Right ventricle myocardium superior (tissue), 1 donor: ENCODE data around the gene RMRP. TPM values are rescaled to one million over a fixed set of nuclear protein-coding genes. Genes with fewer than 3 reads are reported as not detected.
"Not testable (repeated sequence)": the region's sequence is repeated elsewhere in the genome, so short reads cannot be mapped to it uniquely, and the experiment has no call there.

Experiments used
- ATAC-seq: fragments of 200-7000 bp; cut with Tn5 transposase; one replicate; pipeline ENCODE4 v1.9.1; 2020; ENCODE audit warnings: mild to moderate bottlenecking; ENCODE audit not compliant: poor library complexity
- DNase-seq: peaks from one replicate; pipeline ENCODE4 v3.0.0-alpha.2; 2020
- intact Hi-C: fragments of 100-400 bp; cut with DNase I; formaldehyde crosslinking; loops from one replicate; pipeline ENCODE4 v1.11.2; 2022
- total RNA-seq: library from RNA; stranded (reverse); fragmentation: NEBNext Ultra II Directional; extraction: Animal tissue kit (Norgen Biotek cat#: 25700); gene quantifications from one replicate; pipeline ENCODE4 v1.2.1, GENCODE V29; 2021
- donor health status: DM: no; HTN: yes; CAD: no; lungs with severe emphysema.

RMRP gene
- total RNA-seq, 1 donor from 2014 or later, result 19,155 TPM

GRCh38 chr9:35652829-35653209 lies 5.0 kb downstream of the RMRP start:
- ATAC-seq (no peak), DNase-seq (no peak)

GRCh38 chr9:35651956-35652828 lies 5.6 kb downstream of the RMRP start:
- ATAC-seq, result no peak
- intact Hi-C loops, result no loop called here
- no peak for DNase-seq

More at GRCh38 chr9:35652829-35653209, 5.0 kb downstream of the RMRP start:
- intact Hi-C loops, result no loop called here

GRCh38 chr9:35650341-35651158 lies 7.3 kb downstream of the RMRP start, which contains the start of gene SIT1:
TSS of gene SIT1 (minus strand) at chr9:35650931. CDS start at chr9:35650853, 78 bp downstream.
- no peak for DNase-seq
- ATAC-seq, result no peak
- intact Hi-C loops, result no loop called here

DNA sequence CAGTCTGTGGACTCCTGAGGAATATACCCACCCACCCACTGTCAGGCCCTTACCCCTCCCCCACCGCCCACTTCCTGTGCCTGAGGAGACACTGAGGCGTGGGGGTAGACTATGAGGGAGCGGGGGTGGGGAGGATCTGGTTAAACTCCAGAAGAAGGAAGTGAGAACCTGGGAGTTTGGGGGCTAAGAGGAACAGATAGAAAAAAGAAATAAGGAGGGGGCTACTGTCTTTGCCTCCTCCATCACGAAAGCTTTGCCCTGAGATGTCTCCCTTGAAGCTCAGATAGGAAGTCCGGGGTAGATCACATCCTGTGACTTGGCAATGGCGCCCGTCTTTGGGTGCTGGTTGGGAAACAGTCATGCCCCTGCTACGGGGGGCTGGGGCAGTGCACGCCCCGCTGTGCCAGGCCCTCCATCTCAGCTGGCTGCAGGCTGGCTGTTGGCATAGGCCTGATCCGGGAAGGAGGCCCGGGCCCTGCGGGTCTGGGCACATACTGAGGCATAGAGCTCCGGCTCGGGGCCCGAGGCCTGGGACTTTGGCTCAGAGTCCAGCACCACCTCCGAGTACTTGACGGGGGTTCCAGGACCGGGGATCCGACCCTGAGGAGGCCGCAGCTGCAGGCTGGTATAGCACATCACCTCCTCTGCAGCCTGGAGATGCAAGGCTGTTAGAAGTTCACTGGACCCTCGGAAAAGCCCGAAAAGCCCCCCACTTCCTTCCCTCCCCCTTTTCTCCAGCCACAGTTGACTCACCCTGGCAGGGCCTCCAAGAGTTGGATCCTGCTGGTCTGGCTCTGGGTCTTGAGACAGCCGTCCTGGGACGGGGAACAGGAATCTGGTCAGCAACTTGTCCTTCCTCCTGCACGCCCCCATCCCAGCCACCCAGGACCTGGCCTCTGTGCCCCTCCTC lies 8.1 kb downstream of the RMRP start:
- intact Hi-C loops, result loop anchor here (10.0 kb wide), 1 partner anchor 235 kb away; no protein-coding TSS in a partner anchor
- no peak for ATAC-seq

GRCh38 chr9:35646533-35647265 lies 11.1 kb downstream of the RMRP start:
- peak; percentile 97 for DNase-seq
- peak; percentile 98 for ATAC-seq
- intact Hi-C loops, result loop anchor here (10.0 kb wide), 1 partner anchor 238 kb away; no protein-coding TSS in a partner anchor

More for the DNA sequence above, 8.1 kb downstream of the RMRP start:
- peak; percentile 59 for DNase-seq

- ATAC-seq, result peak; percentile 48
- no peak for DNase-seq
- intact Hi-C loops, result loop anchor here (10.0 kb wide), 1 partner anchor 239 kb away; no protein-coding TSS in a partner anchor
These were observed 11.7 kb downstream of the RMRP start for GRCh38 chr9:35646153-35646532.

DNA sequence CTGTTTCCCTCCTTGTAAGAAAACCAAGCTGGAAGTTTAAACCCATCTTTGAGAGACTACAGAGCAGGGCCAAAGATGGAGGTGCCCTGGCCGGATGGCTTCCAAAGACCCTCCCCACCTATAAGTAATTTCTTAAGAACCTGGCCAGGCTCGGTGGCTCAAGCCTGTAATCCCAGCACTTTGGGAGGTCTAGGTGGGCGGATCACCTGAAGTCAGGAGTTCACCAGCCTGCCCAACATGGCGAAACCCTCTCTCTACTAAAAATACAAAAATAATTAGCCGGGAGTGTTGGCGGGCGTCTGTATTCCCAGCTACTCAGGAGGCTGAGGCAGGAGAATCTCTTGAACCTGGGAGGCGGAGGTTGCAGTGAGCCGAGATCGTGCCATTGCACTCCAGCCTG lies 12.1 kb downstream of the RMRP start:
- not testable (repeated sequence) for ATAC-seq, DNase-seq
- intact Hi-C loops, result loop anchor here (10.0 kb wide), 1 partner anchor 239 kb away; no protein-coding TSS in a partner anchor

- intact Hi-C loops, result loop anchor here (10.0 kb wide), 1 partner anchor 242 kb away; no protein-coding TSS in a partner anchor
- no peak for DNase-seq
- no peak for ATAC-seq
These were observed 14.8 kb downstream of the RMRP start for GRCh38 chr9:35643046-35643445.

DNA sequence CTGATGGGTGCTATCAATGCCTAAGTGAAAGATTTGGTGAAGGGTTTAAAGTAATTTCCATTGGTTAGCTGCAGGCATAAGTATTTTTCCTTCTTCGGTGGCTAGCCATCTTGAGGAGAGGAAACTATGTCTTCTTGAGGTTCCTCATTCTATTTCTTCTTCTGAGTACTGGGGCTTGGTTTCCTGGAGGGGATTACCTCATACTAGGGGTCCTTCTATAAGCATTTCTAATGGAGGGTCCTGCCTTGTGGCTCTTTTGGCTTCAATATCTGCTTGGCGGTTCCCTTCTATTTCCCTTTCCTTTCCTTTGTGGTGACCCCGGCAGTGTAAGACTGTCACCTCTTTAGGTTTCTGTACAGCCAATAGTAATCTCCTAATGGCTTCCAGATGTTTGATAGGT lies 16.3 kb downstream of the RMRP start:
- intact Hi-C loops, result loop anchor here (10.0 kb wide), 1 partner anchor 243 kb away; no protein-coding TSS in a partner anchor
- not testable (repeated sequence) for ATAC-seq, DNase-seq

DNA sequence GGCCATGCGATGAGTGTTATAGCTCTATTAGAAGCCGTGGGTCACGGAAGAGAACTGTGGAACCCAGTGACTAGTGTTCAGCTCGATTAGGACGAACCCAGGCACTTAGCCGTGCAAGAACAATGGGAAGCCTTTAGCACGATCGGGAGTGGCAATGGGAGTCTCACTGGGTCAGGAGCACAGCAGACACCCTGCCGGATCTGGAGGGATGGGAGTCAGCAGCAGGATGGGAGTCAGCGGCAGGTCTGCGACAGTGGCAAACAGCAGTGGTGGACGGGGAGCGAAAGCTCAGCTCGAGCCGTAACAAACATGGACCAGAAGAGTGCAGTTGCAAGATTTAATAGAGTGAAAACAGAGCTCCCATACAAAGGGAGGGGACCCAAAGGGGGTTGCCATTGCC lies 17.4 kb downstream of the RMRP start:
- not testable (repeated sequence) for DNase-seq, ATAC-seq
- intact Hi-C loops, result loop anchor here (10.0 kb wide), 1 partner anchor 244 kb away; no protein-coding TSS in a partner anchor

GRCh38 chr9:35639631-35640030 lies 18.2 kb downstream of the RMRP start:
- intact Hi-C loops, result loop anchor here (10.0 kb wide), 1 partner anchor 245 kb away; no protein-coding TSS in a partner anchor
- DNase-seq (no peak), ATAC-seq (no peak)

- ATAC-seq, DNase-seq, intact Hi-C loops: not testable (repeated sequence)
These were observed 18.6 kb downstream of the RMRP start for GRCh38 chr9:35639225-35639624.

DNA sequence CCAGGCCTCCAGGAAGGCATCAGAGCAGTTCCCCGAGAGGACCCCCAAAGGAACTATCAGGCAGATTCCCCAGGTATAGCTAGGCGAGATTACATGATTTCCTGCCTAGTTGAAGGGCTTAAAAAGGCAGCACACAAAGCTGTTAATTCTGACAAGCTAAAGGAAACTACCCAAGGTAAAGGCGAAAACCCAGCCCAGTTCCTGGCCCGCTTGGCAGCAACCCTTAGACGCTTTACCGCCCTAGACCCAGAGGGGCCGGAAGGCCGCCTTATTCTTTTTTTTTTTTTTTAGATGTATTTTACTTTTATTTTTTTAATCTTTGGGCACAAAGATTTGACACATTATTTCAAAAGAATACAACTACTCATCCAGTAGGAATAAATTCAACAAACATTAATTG lies 19.1 kb downstream of the RMRP start:
- ATAC-seq, DNase-seq, intact Hi-C loops: not testable (repeated sequence)

DNA sequence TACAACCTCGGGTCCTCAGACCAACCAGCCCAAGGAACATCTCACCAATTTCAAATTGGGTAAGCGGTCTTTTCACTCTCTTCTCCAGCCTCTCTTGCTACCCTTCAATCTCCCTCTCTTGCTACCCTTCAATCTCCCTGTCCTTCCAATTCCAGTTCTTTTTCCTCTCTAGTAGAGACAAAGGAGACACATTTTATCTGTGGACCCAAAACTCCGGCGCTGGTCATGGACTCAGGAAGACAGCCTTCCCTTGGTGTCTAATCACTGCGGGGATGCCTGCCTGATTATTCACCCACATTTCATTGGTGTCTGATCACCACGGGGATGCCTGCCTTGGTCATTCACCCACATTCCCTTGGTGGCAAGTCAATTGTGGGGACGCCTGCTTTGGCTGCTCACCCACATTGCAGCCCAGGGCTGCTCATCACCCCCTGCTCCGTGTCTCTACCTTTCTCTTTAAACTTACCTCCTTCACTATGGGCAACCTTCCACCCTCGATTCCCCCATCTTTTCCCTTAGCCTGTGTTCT lies 20.3 kb downstream of the RMRP start:
- intact Hi-C loops, DNase-seq, ATAC-seq: not testable (repeated sequence)

DNA sequence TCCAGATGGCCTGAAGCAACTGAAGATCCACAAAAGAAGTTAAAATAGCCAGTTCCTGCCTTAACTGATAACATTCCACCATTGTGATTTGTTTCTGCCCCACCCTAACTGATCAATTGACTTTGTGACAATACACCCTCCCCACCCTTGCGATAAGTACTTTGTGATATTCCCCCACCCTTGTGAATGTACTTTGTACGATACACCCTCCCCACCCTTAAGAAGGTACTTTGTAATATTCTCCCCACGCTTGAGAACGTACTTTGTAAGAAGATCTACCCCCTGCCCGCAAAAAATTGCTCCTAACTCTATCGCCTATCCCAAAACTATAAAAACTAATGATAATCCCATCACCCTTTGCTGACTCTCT lies 21.0 kb downstream of the RMRP start:
- ATAC-seq, DNase-seq, intact Hi-C loops: not testable (repeated sequence)

DNA sequence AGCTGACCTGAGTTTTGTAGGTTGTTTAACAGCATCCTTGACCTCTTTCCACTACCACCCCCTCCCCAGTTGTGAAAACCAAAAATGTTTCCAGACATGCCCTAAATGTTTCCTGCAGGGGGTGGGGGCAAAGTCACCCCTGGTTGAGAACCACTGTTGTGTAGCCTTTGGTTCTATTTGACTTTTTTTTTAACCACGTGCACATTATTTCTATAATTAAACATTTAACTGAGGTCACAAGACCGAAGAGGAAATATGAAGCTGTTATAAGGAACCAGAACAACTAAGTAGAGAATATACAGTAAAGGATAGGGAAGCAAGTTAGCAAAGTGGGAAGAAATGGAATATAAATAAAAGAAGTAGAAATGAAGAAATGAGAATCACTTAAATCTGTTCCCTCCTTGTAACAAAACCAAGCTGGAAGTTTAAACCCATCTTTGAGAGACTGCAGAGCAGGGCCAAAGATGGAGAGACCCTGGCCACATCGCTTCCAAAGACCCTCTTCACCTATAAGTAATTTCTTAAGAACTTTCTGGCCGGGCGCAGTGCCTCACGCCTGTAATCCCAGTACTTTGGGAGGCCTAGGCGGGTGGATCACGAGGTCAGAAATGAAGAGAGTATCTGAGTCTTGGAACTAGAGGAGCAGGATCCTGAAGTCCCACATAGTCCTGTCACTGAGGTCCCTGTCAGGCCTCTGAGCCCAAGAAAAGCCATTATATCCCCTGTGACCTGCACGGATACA lies 21.5 kb downstream of the RMRP start:
- peak; percentile 38 for ATAC-seq
- DNase-seq, result no peak
- intact Hi-C loops, result no loop called here
